PC-9 (cell line): ENCODE results near the gene DPYD. TPM values are rescaled to one million over a fixed set of nuclear protein-coding genes. Genes with fewer than 3 reads are reported as not detected.

Experiments
- BruUV-seq: library from RNA; stranded (reverse); fragments of 400-500 nt; replicated peaks from 2 replicates; lab custom pipeline; 2021; lab: Mats Ljungman, UMichigan
- CTCF ChIA-PET: fragments of 300-600 bp; sonication (Branson Sonifier 250); formaldehyde crosslinking; loops from one replicate; lab custom pipeline; 2022; ENCODE audit warnings: antibody characterized with exemption; lab: Charles Lee
- POLR2A ChIA-PET: fragments of 300-600 bp; sonication (Branson Sonifier 250); formaldehyde crosslinking; loops from one replicate; lab custom pipeline; 2022; ENCODE audit warnings: antibody characterized with exemption; ENCODE audit not compliant: unreplicated experiment; lab: Charles Lee
- DNase-seq, 2 experiments: peaks; one replicate each; pipeline versions ENCODE4 v3.0.0 to v3.0.0-alpha.2; 2015 to 2022; ENCODE audit warnings: mixed read lengths in 1 of 2
- H2AFZ ChIP-seq: fragments of 200-600 bp; sonication (generic); 2 replicates; pipeline ENCODE4 v1.8.1; 2017; ENCODE audit warnings: antibody characterized with exemption
- H3F3A ChIP-seq: fragments of 200-600 bp; sonication (generic); 2 replicates; pipeline ENCODE4 v1.8.1; 2017; ENCODE audit warnings: antibody characterized with exemption, mild to moderate bottlenecking, low read depth; ENCODE audit not compliant: insufficient read depth
- H3K27ac ChIP-seq: fragments of 200-600 bp; sonication (generic); 2 replicates; pipeline ENCODE4 v1.6.1; 2016; ENCODE audit warnings: mixed run types
- H3K27me3 ChIP-seq: fragments of 200-600 bp; sonication (generic); 2 replicates; pipeline ENCODE4 v1.6.1; 2016; ENCODE audit warnings: low read depth, mixed run types; ENCODE audit not compliant: insufficient read depth
- H3K36me3 ChIP-seq: fragments of 200-600 bp; sonication (generic); 2 replicates; pipeline ENCODE4 v1.6.1; 2016; ENCODE audit warnings: low read depth, mixed run types
- H3K4me1 ChIP-seq: fragments of 200-600 bp; sonication (generic); replicated peaks from 2 replicates; pipeline ENCODE4 v1.6.1; 2016; ENCODE audit warnings: mixed run types; ENCODE audit not compliant: insufficient read depth
- H3K4me2 ChIP-seq: fragments of 200-600 bp; sonication (generic); 2 replicates; pipeline ENCODE4 v1.6.1; 2017; ENCODE audit warnings: mixed run types
- H3K4me3 ChIP-seq: fragments of 200-600 bp; sonication (generic); 2 replicates; pipeline ENCODE4 v1.6.1; 2016; ENCODE audit warnings: mixed run types
- H3K79me2 ChIP-seq: fragments of 200-600 bp; sonication (generic); 2 replicates; pipeline ENCODE4 v1.6.1; 2017; ENCODE audit warnings: low read depth, mixed run types
- H3K9me2 ChIP-seq: fragments of 200-600 bp; sonication (generic); 2 replicates; pipeline ENCODE4 v1.8.1; 2017; ENCODE audit warnings: mild to moderate bottlenecking; ENCODE audit not compliant: insufficient read depth
- H3K9me3 ChIP-seq: fragments of 200-600 bp; sonication (generic); 2 replicates; pipeline ENCODE4 v1.8.1; 2016; ENCODE audit warnings: low read depth; ENCODE audit not compliant: insufficient read depth
- H4K20me1 ChIP-seq: fragments of 200-600 bp; sonication (generic); 2 replicates; pipeline ENCODE4 v1.8.1; 2017; ENCODE audit not compliant: insufficient read depth
- CTCF ChIP-seq: fragments of 200-600 bp; sonication (generic); conservative IDR thresholded peaks from 2 replicates; pipeline ENCODE4 v1.6.1; 2017; ENCODE audit warnings: mixed run types, antibody characterized with exemption, mild to moderate bottlenecking, moderate library complexity
- EZH2 ChIP-seq: fragments of 200-600 bp; sonication (generic); IDR thresholded peaks from 2 replicates; pipeline ENCODE4 v1.8.0; 2017; ENCODE audit warnings: antibody characterized with exemption, low read depth
- intact Hi-C: fragments of 100-400 bp; cut with micrococcal nuclease; formaldehyde crosslinking; loops from one replicate; pipeline ENCODE4 v1.10.0; 2022; ENCODE audit not compliant: unreplicated experiment
- total RNA-seq: library from RNA; stranded (reverse); gene quantifications from 2 replicates; pipeline ENCODE4 v1.2.3, GENCODE V29; 2021

Gene DPYD
- total RNA-seq, 1 experiment from 2014 or later = 24.1 TPM

GRCh38 chr1:97640677-97641076 is 280.2 kb downstream of the DPYD start:
- no peak for DNase-seq
- Histone ChIP-seq H4K20me1 (no peaks in the 10 kb centered on the region; the same call in 1 of the 2 replicates), H2AFZ (no peak overlapping the region), H3K36me3 (no peaks in the 10 kb centered on the region), H3K27me3 (no peaks in the 10 kb centered on the region), H3K4me3 (no peak overlapping the region), H3K27ac (no peak overlapping the region), H3K4me2 (no peak overlapping the region), H3K9me2 (no peaks in the 10 kb centered on the region; the same call in 1 of the 2 replicates), H3K4me1 (no peaks in the 10 kb centered on the region; the same call in 1 of the 2 replicates), H3F3A (no peaks in the 10 kb centered on the region), H3K79me2 (no peaks in the 10 kb centered on the region), H3K9me3 (no peaks in the 10 kb centered on the region)
- ChIA-PET CTCF (no interaction called here), POLR2A (no interaction called here)
- no peak for TF ChIP-seq EZH2
- no TSS peak for BruUV-seq
- intact Hi-C loops = no loop called here

- no peaks in the 10 kb centered on the region for H3K9me3 ChIP-seq
- H3K9me2 ChIP-seq = no peaks in the 10 kb centered on the region; the same call in 1 of the 2 replicates
- H2AFZ ChIP-seq = no peak overlapping the region
- H3K27me3 ChIP-seq = no peaks in the 10 kb centered on the region
- TF ChIP-seq CTCF = no peak
- no peak for TF ChIP-seq EZH2
- H3K36me3 ChIP-seq = no peaks in the 10 kb centered on the region
- H3K4me3 ChIP-seq = no peak overlapping the region
- no peaks in the 10 kb centered on the region for H3F3A ChIP-seq
- intact Hi-C loops = no loop called here
- no peak for DNase-seq
- H3K27ac ChIP-seq = no peak overlapping the region
- no peak overlapping the region for H3K4me2 ChIP-seq
- ChIA-PET POLR2A (interaction anchor here (0.6 kb wide), 1 partner anchor 18 kb away, joined by 7 read pairs; no protein-coding TSS in a partner anchor), CTCF (no interaction called here)
- BruUV-seq = no TSS peak
- H3K79me2 ChIP-seq = no peaks in the 10 kb centered on the region
- H3K4me1 ChIP-seq = no peaks in the 10 kb centered on the region; the same call in 1 of the 2 replicates
- no peaks in the 10 kb centered on the region; the same call in 1 of the 2 replicates for H4K20me1 ChIP-seq
Observed at GRCh38 chr1:97636941-97637340, 283.9 kb downstream of the DPYD start.

GRCh38 chr1:97634758-97635157 is 286.1 kb downstream of the DPYD start:
- TF ChIP-seq EZH2 = no peak
- TF ChIP-seq CTCF = no peak
- Histone ChIP-seq H3K27ac (no peak overlapping the region), H3K4me2 (no peak overlapping the region), H2AFZ (peak overlapping the region; percentile 39; the same call in 1 of the 2 replicates), H3K79me2 (no peaks in the 10 kb centered on the region), H3K4me3 (no peak overlapping the region), H3K9me2 (no peaks in the 10 kb centered on the region; the same call in 1 of the 2 replicates), H3K36me3 (no peaks in the 10 kb centered on the region), H4K20me1 (no peaks in the 10 kb centered on the region; the same call in 1 of the 2 replicates), H3K9me3 (no peaks in the 10 kb centered on the region), H3F3A (no peaks in the 10 kb centered on the region), H3K4me1 (no peaks in the 10 kb centered on the region), H3K27me3 (no peaks in the 10 kb centered on the region)
- BruUV-seq = no TSS peak
- DNase-seq = no peak
- ChIA-PET CTCF (no interaction called here), POLR2A (no interaction called here)
- intact Hi-C loops = no loop called here

- Histone ChIP-seq H3F3A (no peaks in the 10 kb centered on the region), H3K4me2 (no peak overlapping the region), H3K27ac (no peak overlapping the region), H2AFZ (no peak overlapping the region), H3K79me2 (no peaks in the 10 kb centered on the region), H3K9me3 (no peaks in the 10 kb centered on the region), H3K4me3 (no peak overlapping the region), H3K4me1 (no peaks in the 10 kb centered on the region), H3K36me3 (no peaks in the 10 kb centered on the region), H3K27me3 (no peaks in the 10 kb centered on the region), H4K20me1 (no peaks in the 10 kb centered on the region), H3K9me2 (no peaks in the 10 kb centered on the region)
- CTCF ChIA-PET = no interaction called here
- BruUV-seq = no TSS peak
- POLR2A ChIA-PET = no interaction called here
- no peak for DNase-seq
- TF ChIP-seq EZH2 (no peak), CTCF (no peak)
- intact Hi-C loops = no loop called here
Observed at GRCh38 chr1:97632776-97633175, 288.1 kb downstream of the DPYD start.
